NCI-H1694 (cell line): ENCODE results near the gene SPCS2.
A peak's percentile ranks its signal among the peaks of the same experiment; 100 is the strongest.
"Not testable (repeated sequence)": the region's sequence is repeated elsewhere in the genome, so short reads cannot be mapped to it uniquely, and the experiment has no call there.

ENCODE experiments used
- DNase-seq: peaks from one replicate; lab custom pipeline; 2025; lab: John Stamatoyannopoulos, UW

Gene SPCS2

GRCh38 chr11:74950374-74950969, 1.4 kb downstream of the SPCS2 start:
- DNase-seq = no peak

- no peak for DNase-seq
Observed at GRCh38 chr11:74951226-74951625, 2.2 kb downstream of the SPCS2 start.

DNA sequence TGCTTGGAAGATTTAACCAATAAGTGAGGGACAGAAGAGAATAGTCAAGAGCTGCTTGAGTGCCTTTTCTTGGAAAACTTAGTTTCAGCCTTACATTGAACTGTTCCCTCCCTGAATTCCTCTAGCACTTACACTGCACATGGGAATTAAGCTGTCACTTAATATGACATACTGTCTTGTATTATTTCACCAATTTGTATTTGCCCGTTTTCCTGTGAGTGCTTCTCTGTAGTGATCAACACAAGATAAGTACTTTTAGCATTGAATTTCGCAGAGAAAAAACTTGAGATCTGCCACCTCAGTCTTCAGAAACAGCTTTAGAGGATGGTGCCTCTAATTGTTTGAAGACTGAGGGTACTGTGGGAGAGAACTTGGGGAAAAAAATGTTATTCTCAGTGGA, 3.7 kb downstream of the SPCS2 start:
- no peak for DNase-seq

DNA sequence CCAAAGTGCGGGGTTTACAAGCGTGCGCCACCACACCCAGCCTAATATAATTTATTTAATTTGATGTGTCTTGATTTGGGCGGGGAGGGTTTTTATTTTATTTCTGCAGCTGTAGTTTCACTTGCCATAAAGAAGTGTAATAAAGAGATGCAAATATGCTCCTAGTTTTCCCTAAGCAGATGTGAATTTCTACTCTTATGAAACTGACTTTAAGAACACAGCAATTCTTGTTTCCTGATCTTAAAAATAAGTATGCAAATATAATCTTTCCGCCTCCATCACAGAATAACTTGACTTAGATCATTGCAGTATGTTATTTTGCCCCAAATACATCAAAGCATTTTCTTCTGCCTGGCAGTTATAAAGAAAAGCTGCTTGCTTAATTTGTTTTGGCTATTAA, 4.4 kb downstream of the SPCS2 start:
- DNase-seq = no peak

- no peak for DNase-seq
Observed at GRCh38 chr11:74954199-74954598, 5.1 kb downstream of the SPCS2 start.

DNA sequence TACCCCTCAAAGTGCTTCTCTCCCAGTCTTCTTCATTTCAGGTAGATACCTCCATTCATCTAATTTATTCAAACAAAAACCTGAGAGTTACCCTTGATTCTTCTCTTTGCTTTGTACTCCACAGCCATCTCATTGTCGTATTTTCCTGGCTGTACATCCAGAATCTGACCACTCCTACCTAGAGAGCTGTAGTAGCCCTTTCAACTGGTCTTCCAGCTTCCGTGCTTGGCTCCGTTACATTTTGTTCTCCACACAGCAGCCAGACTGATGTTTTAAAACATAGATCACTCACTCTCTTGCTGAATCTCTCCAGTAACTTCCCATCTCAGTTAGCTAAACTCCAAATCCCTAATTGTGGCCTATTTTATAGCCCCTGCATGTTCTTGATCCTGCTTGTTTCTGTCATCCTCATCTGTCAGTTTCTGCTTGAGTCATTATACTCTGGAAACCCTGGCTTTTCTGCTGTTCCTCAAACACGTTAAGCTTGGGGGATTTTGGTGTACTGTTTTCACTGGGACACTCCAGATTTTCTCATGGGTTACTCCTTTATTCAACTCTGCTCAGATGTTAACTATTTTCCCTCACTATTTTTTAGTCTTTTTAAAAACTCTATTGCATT, 7.4 kb downstream of the SPCS2 start:
- DNase-seq = no peak

- no peak for DNase-seq
Observed at GRCh38 chr11:74957937-74958629, 9.0 kb downstream of the SPCS2 start.

- not testable (repeated sequence) for DNase-seq
Observed at GRCh38 chr11:74960128-74960527, 11.1 kb downstream of the SPCS2 start.

GRCh38 chr11:74966651-74967050, 17.6 kb downstream of the SPCS2 start:
- no peak for DNase-seq

- DNase-seq = no peak
Observed at GRCh38 chr11:74970852-74971395, 21.9 kb downstream of the SPCS2 start.

GRCh38 chr11:74971424-74971823, 22.4 kb downstream of the SPCS2 start:
- DNase-seq = no peak

GRCh38 chr11:74978041-74978440, 29.0 kb downstream of the SPCS2 start:
- no peak for DNase-seq

- DNase-seq = no peak
Observed at GRCh38 chr11:74980634-74981033, 31.6 kb downstream of the SPCS2 start.

GRCh38 chr11:74981888-74982287, 32.8 kb downstream of the SPCS2 start:
- no peak for DNase-seq

DNA sequence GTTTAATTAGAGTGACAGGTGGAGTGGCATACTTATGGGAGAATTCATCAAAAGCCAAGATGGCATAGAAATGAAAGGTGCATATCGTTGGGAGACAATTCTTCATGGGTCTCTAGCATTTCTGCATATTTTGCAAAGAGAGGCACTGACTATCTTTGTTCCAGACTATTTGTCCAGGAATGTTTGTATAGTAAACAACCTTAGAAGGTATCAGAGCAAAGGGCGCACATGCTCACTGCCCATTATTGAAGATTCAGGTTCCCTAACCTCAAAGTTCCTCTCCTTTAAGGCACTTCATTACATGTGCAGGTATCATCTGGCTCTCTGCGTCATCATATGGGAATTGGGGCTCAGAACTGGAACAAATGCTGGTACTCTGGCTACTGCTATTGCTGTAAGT, 35.0 kb downstream of the SPCS2 start:
- DNase-seq = no peak

DNA sequence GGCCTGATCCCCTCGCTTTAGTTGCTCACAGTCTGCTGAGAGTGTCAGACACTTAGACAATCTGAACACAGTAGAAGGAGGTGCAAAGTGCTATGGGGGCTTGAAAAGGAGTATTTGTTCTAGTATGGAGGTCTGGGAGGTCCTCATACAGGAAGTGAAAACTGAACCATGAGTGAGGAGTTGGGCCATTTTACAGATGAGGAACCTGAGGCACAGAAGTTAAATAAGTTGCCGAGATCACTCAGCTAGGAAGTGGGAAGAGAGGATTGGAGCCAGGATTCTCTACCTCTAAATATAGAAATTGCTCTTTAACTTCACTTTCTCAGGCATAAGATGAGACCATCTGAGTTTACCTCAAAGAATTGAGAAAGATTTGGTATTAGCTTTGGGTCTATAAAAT, 35.7 kb downstream of the SPCS2 start:
- DNase-seq = no peak

- peak; percentile 76 for DNase-seq
Observed at GRCh38 chr11:74988541-74989259, 39.6 kb downstream of the SPCS2 start, which contains the start of gene NEU3. Gene NEU3, plus strand, starts transcription at chr11:74988933. Its CDS starts 128 bp downstream, at chr11:74989061.

DNA sequence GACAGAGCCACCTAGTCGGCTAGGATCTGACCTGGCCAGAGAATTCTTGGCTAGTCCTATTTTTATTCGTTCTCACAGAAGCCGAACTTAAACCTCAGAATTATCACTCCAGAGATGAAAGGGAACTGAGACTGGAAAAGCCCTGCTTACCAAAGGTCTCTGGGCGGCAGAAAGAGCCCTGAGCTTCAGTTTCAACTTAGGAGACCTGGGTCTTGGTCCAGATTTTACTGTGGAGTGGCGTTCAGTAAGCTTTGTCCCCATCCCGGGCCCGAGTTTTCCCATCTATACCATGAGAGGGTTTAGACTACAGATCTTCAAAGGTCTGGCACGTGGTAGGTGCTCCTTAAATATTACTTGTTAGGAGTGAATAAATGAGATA, 40.2 kb downstream of the SPCS2 start:
- no peak for DNase-seq

- DNase-seq = not testable (repeated sequence)
Observed at GRCh38 chr11:74990150-74990549, 41.1 kb downstream of the SPCS2 start.

GRCh38 chr11:74990941-74991340, 41.9 kb downstream of the SPCS2 start:
- no peak for DNase-seq

GRCh38 chr11:74992852-74993251, 43.8 kb downstream of the SPCS2 start:
- DNase-seq = no peak

- DNase-seq = no peak
Observed at GRCh38 chr11:75000975-75001354, 51.9 kb downstream of the SPCS2 start.

GRCh38 chr11:75001686-75002085, 52.6 kb downstream of the SPCS2 start:
- DNase-seq = no peak
